GM19468 (cell line): Measurements from ENCODE around the gene DPH7.
"Not testable (repeated sequence)": the region's sequence is repeated elsewhere in the genome, so short reads cannot be mapped to it uniquely, and the experiment has no call there.

Experiments
- ATAC-seq: cut with Tn5 transposase; IDR thresholded peaks from one replicate; pipeline ENCODE4 v1.9.1; 2021; ENCODE audit warnings: mild to moderate bottlenecking, moderate library complexity, moderate number of reproducible peaks; ENCODE audit not compliant: unreplicated experiment; ENCODE audit errors: extremely low read depth

The DPH7 gene

DNA sequence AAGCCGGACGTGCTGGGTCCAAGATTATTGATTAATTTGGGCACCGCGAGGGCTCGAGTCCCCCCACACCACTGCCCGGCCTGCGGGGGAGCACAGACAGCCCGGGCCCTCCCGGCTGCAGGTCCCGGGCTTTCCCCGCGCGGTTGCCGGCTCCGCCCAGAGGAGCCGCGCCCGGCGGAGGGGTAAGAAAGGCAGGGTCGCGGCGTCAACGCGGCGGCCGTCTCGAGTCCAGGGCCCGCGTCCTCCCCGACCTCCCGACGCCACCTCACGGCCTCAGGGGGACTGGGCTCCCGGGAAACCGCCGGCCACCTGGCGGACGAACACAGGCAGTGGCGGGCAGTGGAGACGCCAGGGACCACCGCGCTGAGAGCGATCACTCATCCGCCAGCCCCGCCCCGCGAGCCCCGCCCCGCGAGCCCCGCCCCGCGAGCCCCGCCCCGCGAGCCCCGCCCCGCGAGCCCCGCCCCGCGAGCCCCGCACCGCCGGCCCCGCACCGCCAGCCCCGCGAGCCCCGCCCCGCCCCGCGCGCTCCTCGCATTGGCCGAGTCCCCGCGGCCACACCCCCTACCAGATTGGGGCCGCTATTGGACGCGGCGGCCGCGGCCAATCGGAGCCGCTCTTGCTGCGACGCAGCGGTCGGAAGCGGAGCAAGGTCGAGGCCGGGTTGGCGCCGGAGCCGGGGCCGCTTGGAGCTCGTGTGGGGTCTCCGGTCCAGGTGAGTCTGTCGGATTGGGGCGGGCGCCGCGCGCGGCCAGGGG, 27.3 kb downstream of the DPH7 start, which contains the start of gene MRPL41:
TSS of gene MRPL41 (plus strand) at position 616 of the 758 bp plus-strand sequence. CDS start 203 bp downstream, outside the sequence.
- ATAC-seq = peak; percentile 54

DNA sequence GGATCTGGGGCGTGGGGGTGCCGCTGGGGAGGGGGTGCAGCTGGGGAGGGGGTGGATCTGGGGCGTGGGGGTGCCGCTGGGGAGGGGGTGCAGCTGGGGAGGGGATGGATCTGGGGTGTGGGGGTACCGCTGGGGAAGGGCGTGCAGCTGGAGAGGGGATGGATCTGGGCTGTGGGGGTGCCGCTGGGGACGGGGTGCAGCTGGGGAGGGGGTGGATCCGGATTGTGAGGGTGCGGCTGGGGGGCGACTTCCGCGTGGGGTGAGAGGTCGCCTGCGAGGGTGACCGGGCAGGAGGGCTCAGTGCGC, 27.8 kb downstream of the DPH7 start:
- not testable (repeated sequence) for ATAC-seq

DNA sequence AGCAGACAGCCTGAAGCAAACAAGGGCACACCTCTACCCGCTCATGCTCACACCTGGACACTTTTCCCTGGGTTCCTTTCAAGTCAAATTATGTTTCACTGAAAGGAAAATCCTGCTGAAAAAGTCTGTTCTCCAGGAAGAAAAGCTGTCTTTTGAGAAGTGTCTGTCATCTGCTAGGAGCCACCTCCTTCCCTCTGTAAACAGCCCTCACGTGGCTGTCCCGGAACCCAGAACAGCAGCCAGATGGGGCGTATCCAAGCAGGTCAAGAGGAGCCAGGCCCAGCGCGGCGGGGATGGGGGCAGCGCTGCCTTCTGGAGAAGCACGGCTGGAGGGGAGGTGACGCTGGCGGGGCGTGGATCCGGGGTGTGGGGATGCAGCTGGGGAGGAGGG, 28.5 kb downstream of the DPH7 start, which contains the start of gene PNPLA7:
TSS of gene PNPLA7 (minus strand) at position 172 of the 391 bp plus-strand sequence. CDS start 205 bp downstream, outside the sequence.
- no peak for ATAC-seq

DNA sequence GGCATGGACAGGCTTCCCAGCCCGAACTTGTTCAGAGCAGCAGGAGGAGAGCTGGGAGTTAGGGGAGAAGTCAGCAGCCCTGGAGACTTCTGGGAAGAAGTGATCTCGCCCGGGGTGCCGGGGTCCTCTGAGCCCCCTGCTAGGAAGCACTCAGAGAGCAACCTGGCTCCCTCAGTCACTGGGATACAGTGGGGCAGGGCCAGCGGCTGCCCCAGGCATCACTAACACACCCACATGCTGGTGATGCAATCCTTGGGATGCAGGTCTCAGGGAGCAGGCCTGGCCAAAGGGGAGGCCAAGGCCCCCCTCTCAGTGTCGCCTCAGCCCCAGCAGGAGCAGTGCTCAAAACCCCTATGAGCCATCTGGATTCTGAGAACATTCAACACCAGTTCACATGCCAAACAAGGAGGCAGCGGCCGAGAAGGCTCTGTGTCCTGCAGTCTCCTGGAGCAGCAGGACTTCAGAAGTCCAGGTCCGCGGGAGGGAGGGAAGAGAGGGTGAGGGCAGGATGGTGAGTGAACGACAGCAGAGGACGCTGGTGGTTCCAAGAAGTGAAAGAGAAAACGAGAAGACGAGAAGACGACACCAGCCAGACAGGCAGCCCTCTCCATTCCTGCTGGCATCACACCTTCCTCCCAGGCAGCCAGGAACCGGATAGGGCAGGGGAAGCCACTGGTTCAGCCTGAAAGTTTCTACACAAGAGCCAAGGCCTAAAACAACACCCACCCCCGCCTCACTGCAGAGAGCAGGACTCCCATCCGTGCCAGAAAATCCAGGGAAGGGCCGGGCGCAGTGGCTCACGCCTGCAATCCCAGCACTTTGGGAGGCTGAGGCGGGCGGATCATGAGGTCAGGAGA, 30.8 kb downstream of the DPH7 start:
- no peak for ATAC-seq

DNA sequence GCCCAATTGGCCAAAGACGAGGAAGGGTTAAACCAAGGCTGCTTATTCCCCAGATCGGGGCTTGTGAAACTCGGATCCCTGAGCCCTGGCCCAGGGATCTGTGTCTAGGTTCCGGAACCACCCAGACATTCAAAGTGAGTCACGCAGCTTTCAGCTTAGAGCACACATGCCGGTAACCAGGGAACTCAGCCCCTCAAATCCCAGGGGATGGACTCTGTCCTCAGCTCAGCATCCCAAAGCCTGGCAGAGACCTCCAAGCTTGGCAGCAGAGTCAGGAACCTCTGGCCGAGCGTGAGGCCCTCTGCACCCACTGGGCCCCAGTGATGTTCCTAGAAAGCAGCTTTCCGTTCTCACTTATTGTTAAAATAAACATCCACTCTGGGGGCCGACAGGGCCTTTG, 33.6 kb downstream of the DPH7 start:
- ATAC-seq = no peak

DNA sequence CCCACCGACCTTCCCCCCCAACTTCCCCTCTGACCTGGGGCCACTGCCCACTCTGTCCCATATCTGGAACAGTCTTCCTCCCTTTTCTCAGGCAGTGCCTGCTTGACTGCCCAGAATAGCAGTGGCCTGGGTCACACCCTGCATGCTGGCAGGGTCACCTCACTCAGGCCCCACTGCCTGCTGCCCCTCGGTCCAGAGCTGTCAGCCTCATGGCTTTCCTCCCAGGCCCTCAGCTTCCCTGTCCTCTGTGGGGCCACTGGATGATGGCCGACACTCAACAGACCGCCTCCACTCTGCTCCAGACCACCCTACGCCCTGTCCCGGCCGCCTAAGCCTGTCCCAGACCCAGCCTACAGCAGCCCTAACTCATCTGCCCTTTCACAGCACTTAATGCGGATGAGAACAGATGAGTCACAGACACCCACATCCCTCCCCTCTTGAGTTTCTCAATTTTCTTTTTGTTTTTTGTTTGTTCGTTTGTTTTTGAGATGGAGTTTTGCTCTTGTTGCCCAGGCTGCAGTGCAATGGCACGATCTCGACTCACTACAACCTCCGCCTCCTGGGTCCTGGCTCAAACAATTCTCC, 34.5 kb downstream of the DPH7 start:
- ATAC-seq = no peak

DNA sequence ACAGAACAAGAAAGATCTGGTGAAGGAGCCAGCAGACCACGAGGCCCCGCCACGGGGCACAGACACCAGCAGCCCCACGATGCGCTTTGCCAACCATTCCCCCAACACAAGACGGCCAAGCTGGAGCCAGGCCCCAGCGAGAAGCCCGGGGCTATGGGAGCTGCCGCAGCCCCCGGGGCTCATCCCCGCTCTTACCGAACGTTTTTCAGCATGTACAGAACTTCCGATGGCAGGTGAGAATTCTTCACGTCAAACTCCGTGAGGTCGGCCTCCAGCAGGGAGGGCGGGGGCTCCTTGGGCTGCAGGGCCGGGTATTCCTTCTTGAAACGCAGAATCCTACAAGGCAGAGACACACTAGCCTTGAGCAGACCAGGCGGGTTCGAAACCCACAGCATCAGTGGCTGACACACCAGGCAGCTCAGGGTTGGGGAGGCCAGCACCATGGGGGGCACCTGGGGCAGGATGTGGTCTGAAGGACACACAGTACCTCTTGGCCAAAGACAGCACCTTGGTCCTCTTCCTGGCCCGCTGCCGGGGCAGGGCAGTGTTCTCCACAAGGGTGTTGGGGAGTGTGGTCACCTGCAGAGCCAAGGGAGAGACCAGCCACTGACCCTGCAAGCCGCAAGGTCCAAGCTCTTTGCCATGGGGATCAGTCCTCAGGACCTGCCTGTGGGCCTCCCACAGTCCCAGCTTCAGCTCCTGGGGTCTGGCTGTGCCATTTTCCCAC, 35.3 kb downstream of the DPH7 start:
- no peak for ATAC-seq

DNA sequence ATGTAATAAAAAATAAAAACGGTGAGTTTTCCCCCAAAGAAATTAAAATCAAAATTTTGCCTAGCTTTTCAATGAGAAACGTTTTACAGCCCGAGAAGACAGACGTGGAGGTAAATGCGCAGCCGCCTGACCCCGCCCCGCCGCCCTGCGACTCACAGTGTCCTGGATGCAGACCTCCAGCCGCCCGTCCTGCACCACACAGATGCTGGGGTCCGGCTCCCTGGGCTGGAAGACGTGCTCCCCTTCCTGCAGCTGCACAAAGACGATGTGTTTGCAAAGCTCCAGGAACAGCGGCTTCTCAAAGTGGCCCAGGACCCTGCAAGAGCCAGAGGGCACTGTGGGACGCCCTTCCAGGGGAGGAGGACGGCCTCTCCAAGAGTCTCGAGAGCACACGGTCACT, 36.2 kb downstream of the DPH7 start:
- no peak for ATAC-seq

DNA sequence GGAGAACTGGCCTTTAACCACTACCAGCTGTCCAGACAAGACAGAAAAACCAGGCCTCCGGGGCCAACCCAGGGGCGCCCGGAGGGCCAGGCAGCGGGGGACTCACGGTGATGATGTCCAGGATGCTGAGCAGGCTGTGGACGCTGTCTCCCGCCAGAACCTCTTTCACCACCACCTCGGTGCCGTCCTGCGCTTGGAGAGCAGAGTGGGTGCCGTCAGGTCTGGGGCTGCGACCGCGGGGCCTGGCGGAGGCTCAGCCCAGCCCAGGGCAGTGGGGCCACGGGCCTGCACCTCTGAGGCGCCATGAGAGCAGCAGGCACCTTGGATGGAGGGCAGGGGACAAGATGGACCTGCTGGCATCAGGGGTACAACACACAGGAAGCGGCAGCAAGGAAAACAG, 38.2 kb downstream of the DPH7 start:
- no peak for ATAC-seq

DNA sequence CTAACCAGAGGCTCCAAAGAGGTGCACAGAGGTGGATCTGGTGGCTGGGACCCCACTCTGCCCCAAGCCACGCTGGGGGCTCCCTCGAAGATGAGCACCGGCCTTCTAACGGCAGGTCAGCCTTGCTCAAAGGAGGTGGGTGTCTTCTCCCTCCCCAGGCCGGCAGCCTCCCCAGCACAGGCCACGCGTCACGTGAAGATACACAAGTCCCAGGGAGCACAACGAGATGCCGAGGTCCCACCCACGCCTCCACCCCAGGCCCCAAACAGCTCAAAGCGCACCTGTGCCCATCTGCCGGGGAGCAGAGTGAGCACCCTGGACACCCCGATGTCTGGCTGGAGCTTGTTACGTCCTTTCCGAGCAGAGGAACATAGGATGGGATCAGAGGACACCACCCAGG, 40.7 kb downstream of the DPH7 start:
- ATAC-seq = no peak

DNA sequence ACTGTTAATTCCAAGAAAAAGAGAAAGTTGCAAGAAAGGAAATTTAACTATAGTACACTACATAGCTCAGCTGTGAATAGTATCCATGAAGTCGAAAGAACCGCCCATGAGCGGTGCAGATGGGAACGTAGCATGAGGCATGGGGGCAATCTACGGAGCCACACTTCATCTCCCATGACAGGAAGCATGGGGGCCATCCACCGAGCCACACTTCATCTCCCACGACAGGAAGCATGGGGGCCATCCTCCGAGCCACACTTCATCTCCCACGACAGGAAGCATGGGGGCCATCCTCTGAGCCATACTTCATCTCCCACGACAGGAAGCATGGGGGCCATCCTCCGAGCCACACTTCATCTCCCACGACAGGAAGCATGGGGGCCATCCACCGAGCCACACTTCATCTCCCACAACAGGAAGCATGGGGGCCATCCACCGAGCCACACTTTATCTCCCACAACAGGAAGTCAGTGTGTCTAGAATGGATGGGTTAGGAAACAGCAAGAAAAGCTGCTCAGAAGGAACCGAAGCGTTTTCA, 42.1 kb downstream of the DPH7 start:
- not testable (repeated sequence) for ATAC-seq

DNA sequence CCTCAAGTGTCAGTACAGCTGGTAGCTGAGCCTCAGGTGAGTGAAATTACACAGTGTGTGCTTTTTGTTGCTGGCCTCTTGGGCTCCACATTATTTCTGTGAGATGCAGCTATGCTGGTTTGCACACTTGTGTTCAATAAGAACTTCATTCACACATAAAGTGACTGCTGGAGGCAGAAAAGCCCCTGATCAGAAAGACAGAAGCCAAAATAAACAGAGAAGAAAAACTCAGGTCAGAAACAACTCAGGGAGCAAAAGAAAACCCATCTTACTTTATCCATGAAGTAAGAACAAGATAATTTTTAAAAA, 43.7 kb downstream of the DPH7 start:
- no peak for ATAC-seq

DNA sequence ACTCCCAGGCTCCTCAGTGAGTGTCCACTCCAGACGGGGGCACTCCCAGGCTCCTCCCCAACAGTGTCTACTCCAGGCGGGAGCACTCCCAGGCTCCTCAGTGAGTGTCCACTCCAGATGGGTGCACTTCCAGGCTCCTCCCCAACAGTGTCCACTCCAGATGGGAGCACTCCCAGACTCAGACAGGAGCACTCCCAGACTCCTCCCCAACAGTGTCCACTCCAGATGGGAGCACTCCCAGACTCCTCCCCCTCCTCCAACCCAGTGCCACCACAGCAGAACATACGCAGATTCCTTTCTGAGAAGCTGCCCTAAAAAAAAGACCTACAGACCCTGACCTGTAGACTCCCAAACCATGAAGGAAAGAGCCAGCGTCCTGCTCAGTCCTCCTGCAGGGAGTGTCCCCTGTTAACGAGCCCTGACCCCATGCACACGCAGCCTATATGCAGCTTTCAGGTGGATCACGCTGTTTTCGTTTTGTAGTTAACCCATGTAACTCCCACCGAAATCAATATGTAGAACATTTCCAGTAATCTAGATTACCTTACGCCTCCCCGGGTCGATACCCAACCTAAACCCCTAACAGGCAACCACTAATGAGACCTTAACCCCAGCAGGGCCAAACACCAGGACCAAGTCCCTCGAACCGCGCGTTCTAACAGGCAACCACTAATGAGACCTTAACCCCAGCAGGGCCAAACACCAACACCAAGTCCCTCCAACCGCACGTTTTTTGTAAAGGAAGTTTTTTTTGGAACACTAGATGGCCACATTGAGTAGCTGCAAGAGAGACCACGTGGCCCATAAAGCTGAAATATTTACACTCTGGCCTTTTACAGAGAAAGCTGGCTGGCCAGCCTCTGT, 44.2 kb downstream of the DPH7 start:
- ATAC-seq = no peak

DNA sequence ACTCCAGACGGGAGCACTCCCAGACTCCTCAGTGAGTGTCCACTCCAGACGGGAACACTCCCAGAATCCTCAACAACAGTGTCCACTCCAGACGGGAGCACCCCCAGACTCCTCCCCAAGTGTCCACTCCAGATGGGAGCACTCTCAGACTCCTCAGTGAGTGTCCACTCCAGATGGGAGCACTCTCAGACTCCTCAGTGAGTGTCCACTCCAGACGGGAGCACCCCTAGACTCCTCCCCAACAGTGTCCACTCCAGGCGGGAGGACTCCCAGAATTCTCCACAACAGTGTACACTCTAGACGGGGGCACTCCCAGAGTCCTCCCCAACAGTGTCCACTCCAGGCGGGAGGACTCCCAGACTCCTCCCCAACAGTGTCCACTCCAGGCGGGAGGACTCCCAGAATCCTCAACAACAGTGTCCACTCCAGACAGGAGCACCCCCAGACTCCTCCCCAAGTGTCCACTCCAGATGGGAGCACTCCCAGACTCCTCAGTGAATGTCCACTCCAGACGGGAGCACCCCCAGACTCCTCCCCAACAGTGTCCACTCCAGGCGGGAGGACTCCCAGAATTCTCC, 45.7 kb downstream of the DPH7 start:
- not testable (repeated sequence) for ATAC-seq

DNA sequence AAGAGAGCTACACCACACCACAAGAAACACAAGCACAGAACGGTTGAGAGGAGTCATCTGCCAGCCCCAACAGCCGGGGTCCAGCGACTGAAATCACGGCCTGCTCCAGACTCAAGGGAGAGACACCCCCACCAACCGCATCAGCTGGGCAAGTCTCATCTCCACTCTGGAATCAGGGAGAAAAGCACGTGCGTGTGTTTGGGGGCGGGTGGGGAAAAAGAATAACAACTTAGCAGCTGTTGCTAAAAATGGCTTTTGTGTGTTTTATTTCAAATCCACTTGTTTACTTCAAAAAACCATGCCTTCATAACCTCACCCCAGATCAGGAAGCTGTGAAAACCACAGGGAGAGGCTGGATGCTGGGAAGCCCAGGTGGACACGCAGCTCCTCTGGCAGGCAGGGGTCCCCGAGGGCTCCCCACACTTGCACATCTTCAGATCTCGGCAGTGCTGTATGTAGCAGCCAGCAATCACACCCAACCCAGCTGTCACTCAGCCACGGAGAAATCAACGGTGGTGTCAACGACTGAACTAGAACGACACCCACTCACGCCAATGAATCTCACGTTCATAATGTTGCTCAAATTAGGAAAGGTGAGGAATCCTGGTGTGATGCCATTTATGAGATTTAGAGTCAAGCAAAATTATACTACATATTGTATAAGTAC, 47.5 kb downstream of the DPH7 start:
- no peak for ATAC-seq

DNA sequence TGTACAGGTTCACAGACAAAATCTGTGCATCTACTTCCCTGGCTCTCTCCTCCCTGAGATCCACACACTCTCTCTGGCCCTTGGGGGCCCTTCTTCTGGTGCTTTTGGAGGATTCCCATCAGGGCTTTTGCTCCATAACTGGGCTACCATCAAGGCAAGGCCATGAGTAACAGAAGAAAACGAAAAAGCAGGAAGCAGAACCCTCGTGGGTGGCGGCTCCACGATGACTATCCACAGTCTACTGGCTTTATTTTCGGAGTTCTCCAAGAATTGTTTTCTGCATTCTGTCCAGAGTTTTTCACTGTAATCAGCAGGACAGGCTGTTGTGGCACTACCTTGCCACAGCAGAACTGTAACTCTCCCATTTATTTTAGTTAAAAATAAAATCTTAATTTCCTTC, 48.4 kb downstream of the DPH7 start:
- ATAC-seq = no peak

DNA sequence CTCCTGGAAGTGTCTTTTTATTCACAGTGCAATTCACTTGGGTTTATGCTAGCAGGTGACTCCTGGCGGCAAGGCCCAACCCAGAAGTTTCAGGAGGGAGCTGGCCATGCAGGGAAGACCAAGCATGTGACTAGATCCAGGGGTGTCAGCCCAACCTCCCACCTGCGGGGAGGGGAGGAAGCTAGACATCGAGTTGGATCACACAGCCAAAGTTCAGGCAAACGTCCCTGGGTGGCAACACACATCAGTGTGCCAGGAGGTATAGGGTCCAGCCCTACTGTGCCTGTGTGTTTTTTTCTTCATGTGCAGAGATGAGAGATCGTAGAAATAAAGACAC, 53.8 kb downstream of the DPH7 start:
- ATAC-seq = no peak

DNA sequence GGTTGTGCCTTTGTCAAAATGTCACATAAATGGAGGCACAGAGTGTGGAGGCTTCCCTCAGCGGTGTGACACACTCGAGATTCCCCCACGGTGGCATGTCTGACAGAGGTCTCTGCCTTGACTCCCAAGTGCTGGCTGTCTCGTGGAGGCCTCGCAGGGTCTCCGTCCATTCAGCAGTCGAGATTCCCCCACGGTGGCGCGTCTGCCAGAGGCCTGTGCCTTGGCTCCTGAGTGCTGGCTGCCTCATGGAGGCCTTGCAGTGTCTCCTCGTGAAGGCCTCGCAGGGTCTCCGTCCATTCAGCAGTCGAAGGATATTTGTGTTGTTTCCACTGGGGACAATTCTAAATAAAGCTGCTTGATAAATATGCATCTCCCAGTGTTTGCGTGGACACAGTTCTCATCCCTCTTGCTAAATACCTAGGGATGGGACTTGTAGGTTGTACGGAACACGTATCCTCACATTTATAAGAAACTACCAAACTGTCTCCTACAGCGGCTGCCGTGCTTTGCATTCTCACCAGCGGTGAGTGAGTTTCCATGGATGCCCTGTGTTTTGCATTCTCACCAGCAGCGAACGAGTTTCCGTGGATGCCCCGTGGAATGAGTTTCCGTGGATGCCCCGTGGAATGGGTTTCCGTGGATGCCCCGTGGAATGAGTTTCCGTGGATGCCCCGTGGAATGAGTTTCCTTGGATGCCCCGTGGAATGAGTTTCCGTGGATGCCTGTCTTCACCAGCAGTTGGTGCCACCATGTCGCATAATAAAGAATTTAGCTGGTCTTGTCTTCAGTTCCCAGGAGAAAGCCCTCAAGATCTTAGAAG, 54.4 kb downstream of the DPH7 start:
- no peak for ATAC-seq
